ENCODE measurements around the gene CELF2. TPM values are rescaled to one million over a fixed set of nuclear protein-coding genes. Genes with fewer than 3 reads are reported as not detected.
A peak's percentile ranks its signal among the peaks of the same experiment; 100 is the strongest.

The CELF2 gene
- total and polyA plus RNA-seq, 10 donors, result 13.5 to 180 (median 105) TPM

DNA sequence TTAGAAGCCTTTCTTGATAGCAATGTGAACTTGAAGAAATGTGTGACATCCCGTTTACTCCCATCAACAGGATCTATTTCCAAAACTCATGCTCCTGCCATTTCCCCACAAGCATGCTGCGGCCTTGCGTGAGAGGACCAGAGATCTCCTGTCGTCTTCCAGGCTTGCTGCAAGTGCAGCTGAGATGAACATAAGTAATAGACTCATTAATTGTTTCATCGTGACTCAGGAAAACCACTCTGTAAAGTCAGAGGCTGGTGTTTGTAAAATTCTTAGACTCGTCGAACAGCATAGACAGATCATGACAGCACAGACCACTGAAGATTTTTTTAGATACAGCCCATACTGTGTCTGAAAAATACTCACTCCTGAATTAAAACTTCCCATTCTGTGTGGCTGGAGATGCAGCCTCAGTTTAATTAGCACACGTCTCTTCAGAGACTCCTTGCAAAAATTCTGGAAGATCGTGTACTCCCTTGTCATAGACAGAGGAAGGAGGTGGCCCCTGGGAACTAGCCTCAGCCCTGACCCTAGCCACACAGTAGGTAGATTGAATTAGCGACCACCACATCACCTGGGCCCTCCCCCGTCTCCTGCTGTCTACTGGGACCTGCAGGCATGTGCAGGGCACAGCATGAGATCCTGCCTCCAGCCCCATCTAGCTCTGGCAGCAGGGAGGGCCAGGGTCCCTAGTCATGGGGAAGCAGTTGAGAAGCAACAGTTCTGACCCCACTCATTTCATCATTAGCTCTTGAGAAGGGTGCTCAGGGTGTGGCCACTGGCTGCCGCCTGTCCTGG is 226.0 kb downstream of the CELF2 start:
- TF ChIP-seq POLR2AphosphoS5 (IDR thresholded peaks at IDR 0.05), result peak; percentile 25 to 62 (median 26)
- TF ChIP-seq, protein P1, sequence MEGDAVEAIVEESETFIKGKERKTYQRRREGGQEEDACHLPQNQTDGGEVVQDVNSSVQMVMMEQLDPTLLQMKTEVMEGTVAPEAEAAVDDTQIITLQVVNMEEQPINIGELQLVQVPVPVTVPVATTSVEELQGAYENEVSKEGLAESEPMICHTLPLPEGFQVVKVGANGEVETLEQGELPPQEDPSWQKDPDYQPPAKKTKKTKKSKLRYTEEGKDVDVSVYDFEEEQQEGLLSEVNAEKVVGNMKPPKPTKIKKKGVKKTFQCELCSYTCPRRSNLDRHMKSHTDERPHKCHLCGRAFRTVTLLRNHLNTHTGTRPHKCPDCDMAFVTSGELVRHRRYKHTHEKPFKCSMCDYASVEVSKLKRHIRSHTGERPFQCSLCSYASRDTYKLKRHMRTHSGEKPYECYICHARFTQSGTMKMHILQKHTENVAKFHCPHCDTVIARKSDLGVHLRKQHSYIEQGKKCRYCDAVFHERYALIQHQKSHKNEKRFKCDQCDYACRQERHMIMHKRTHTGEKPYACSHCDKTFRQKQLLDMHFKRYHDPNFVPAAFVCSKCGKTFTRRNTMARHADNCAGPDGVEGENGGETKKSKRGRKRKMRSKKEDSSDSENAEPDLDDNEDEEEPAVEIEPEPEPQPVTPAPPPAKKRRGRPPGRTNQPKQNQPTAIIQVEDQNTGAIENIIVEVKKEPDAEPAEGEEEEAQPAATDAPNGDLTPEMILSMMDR (IDR thresholded peaks at IDR 0.05 in 8 of 11, conservative IDR thresholded peaks at IDR 0.05 in 3 of 11), result no peak
- TF ChIP-seq POLR2A (IDR thresholded peaks at IDR 0.05), result no peak
- peak overlapping the region in 1 of 8 donors; percentile 18 for H3K4me3 ChIP-seq
- no peak for DNase-seq
- no peaks in the 10 kb centered on the region for H3K27me3 ChIP-seq (replicated peaks in 1 of 7)
- 61 to 71% (median 71%) methylated on average over 12 of the region's 12 CpGs for WGBS, 5 donors
- peak overlapping the region in 7 of 8 donors; percentile 22 to 83 (median 65) for H3K27ac ChIP-seq
- H3K36me3 ChIP-seq, result peaks cover 0 to 62% (median under 1%) of the 10 kb centered on the region in 6 donors
- H3K9me3 ChIP-seq, result no peaks in the 10 kb centered on the region
- H3K4me1 ChIP-seq, result peaks cover 46 to 100% (median 95%) of the 10 kb centered on the region in 6 donors
- intact Hi-C loops (cut with DNase I; ENCODE audit: low total_unique reads), result no loop called here

GRCh38 chr10:11245095-11245479 is 227.4 kb downstream of the CELF2 start:
- Histone ChIP-seq H3K36me3 (peaks cover 0 to 69% (median 12%) of the 10 kb centered on the region in 6 donors), H3K4me1 (peaks cover 46 to 100% (median 90%) of the 10 kb centered on the region in 6 donors), H3K4me3 (peak overlapping the region in 1 of 8 donors; percentile 19), H3K27me3 (replicated peaks in 1 of 7) (no peaks in the 10 kb centered on the region), H3K9me3 (no peaks in the 10 kb centered on the region), H3K27ac (peak overlapping the region in 5 of 8 donors; percentile 38 to 83 (median 73))
- WGBS, 5 donors, result 30 to 50% (median 48%) methylated on average over 2 of the region's 2 CpGs
- TF ChIP-seq POLR2A (IDR thresholded peaks at IDR 0.05) (no peak), POLR2AphosphoS5 (IDR thresholded peaks at IDR 0.05) (no peak)
- TF ChIP-seq, protein P1 (IDR thresholded peaks at IDR 0.05 in 8 of 11, conservative IDR thresholded peaks at IDR 0.05 in 3 of 11), result no peak
- intact Hi-C loops (cut with DNase I; ENCODE audit: low total_unique reads), result no loop called here
- no peak for DNase-seq

GRCh38 chr10:11245510-11245909 is 227.8 kb downstream of the CELF2 start:
- H3K9me3 ChIP-seq, result no peaks in the 10 kb centered on the region
- TF ChIP-seq, protein P1 (IDR thresholded peaks at IDR 0.05 in 8 of 11, conservative IDR thresholded peaks at IDR 0.05 in 3 of 11), result no peak
- TF ChIP-seq POLR2A (IDR thresholded peaks at IDR 0.05) (no peak), POLR2AphosphoS5 (IDR thresholded peaks at IDR 0.05) (no peak)
- peak overlapping the region in 4 of 8 donors; percentile 65 to 83 (median 75) for H3K27ac ChIP-seq
- H3K27me3 ChIP-seq (replicated peaks in 1 of 7), result no peaks in the 10 kb centered on the region
- no peak for DNase-seq
- peaks cover 44 to 100% (median 85%) of the 10 kb centered on the region in 6 donors for H3K4me1 ChIP-seq
- H3K4me3 ChIP-seq, result peak overlapping the region in 1 of 8 donors; percentile 19
- intact Hi-C loops (cut with DNase I; ENCODE audit: low total_unique reads), result no loop called here
- WGBS, 5 donors, result 52 to 88% (median 65%) methylated on average over 8 of the region's 8 CpGs
- peaks cover 0 to 74% (median 17%) of the 10 kb centered on the region in 6 donors for H3K36me3 ChIP-seq

GRCh38 chr10:11245981-11246590 is 228.4 kb downstream of the CELF2 start:
- Histone ChIP-seq H3K4me3 (no peak overlapping the region), H3K4me1 (peaks cover 41 to 99% (median 80%) of the 10 kb centered on the region in 6 donors), H3K27ac (peak overlapping the region in 5 of 8 donors; percentile 41 to 83 (median 73)), H3K27me3 (replicated peaks in 1 of 7) (no peaks in the 10 kb centered on the region), H3K36me3 (peaks cover 0 to 79% (median 19%) of the 10 kb centered on the region in 6 donors), H3K9me3 (no peaks in the 10 kb centered on the region)
- WGBS, 5 donors, result 91 to 97% (median 95%) methylated on average over 9 of the region's 9 CpGs
- intact Hi-C loops (cut with DNase I; ENCODE audit: low total_unique reads), result no loop called here
- no peak for DNase-seq
- TF ChIP-seq, protein P1 (IDR thresholded peaks at IDR 0.05 in 8 of 11, conservative IDR thresholded peaks at IDR 0.05 in 3 of 11), result no peak
- TF ChIP-seq POLR2AphosphoS5 (IDR thresholded peaks at IDR 0.05) (no peak), POLR2A (IDR thresholded peaks at IDR 0.05) (no peak)

Data from spleen (tissue), 11 donors.